B cell (primary cell): ENCODE results near the gene SCART1. TPM values are rescaled to one million over a fixed set of nuclear protein-coding genes. Genes with fewer than 3 reads are reported as not detected.

ENCODE experiments used
- ATAC-seq: fragments of 200-7000 bp; cut with Tn5 transposase; one replicate; pipeline ENCODE4 v1.10.0; 2021; ENCODE audit warnings: low read depth, mild to moderate bottlenecking, moderate number of reproducible peaks, moderate library complexity
- CTCF ChIA-PET: fragments of 350-600 bp; sonication (Branson Sonifier 250); formaldehyde crosslinking; loops from one replicate; lab custom pipeline; 2021; ENCODE audit warnings: antibody characterized with exemption, inconsistent platforms; lab: Charles Lee
- POLR2A ChIA-PET: fragments of 350-600 bp; sonication (Branson Sonifier 250); formaldehyde crosslinking; loops from one replicate; lab custom pipeline; 2021; ENCODE audit warnings: antibody characterized with exemption; lab: Charles Lee
- DNase-seq: peaks from one replicate; pipeline ENCODE4 v3.0.0; 2013
- H2AFZ ChIP-seq: 2 replicates; pipeline ENCODE4 v1.6.1; 2012; ENCODE audit warnings: mild to moderate bottlenecking, low read depth, low read length; ENCODE audit not compliant: insufficient read depth, poor library complexity, severe bottlenecking
- H3K27ac ChIP-seq, 2 donors: 1 replicate in 1 of 2; 2 replicates in 1 of 2; pipeline ENCODE4 v1.5.1; 2012 to 2013; ENCODE audit warnings: low read length in 2 of 2, mild to moderate bottlenecking in 2 of 2, moderate library complexity in 1 of 2
- H3K27me3 ChIP-seq, 4 experiments: fragments of 200-600 bp in 1 of 4; sonication (generic) in 1 of 4; replicated peaks in 1 of 4; 1 replicate in 2 of 4; 2 replicates in 2 of 4; pipeline versions ENCODE4 v1.6.1 to v1.7.0; 2013 to 2016; ENCODE audit warnings: low read length in 3 of 4, mild to moderate bottlenecking in 2 of 4, mixed read lengths in 1 of 4, moderate library complexity in 1 of 4; ENCODE audit not compliant: insufficient read depth in 4 of 4, control insufficient read depth in 3 of 4; ENCODE audit errors: control extremely low read depth in 1 of 4
- H3K36me3 ChIP-seq, 2 experiments: replicated peaks in 1 of 2; 1 replicate in 1 of 2; 2 replicates in 1 of 2; pipeline versions ENCODE4 v1.6.1 to v1.7.1; 2013; ENCODE audit warnings: low read length in 1 of 2; ENCODE audit not compliant: insufficient read depth in 2 of 2, control insufficient read depth in 1 of 2; ENCODE audit errors: control extremely low read depth in 1 of 2, extremely low read depth in 1 of 2
- H3K4me1 ChIP-seq, 2 donors: fragments of 200-600 bp in 1 of 2; sonication (generic) in 1 of 2; 1 replicate in 1 of 2; 2 replicates in 1 of 2; pipeline versions ENCODE4 v1.5.1 to v1.6.1; 2013 to 2017; ENCODE audit warnings: low read length in 2 of 2; ENCODE audit not compliant: control insufficient read depth in 2 of 2, insufficient read depth in 2 of 2
- H3K4me2 ChIP-seq: replicated peaks from 2 replicates; pipeline ENCODE3; 2012; ENCODE audit warnings: mild to moderate bottlenecking, low read depth, low read length; ENCODE audit not compliant: poor library complexity, severe bottlenecking
- H3K4me3 ChIP-seq, 5 experiments: fragments of 200-600 bp in 1 of 5; sonication (generic) in 1 of 5; 1 replicate in 3 of 5; 2 replicates in 2 of 5; pipeline versions ENCODE4 v1.5.1 to v1.7.0; 2011 to 2016; ENCODE audit warnings: low read length in 4 of 5, mild to moderate bottlenecking in 4 of 5, low read depth in 2 of 5, control low read depth in 1 of 5, moderate library complexity in 1 of 5; ENCODE audit not compliant: insufficient read depth in 1 of 5; ENCODE audit errors: control extremely low read depth in 1 of 5, extremely low read depth in 1 of 5
- H3K79me2 ChIP-seq: fragments of 200-600 bp; sonication (generic); one replicate; pipeline ENCODE4 v1.6.0; 2016; ENCODE audit warnings: low read length; ENCODE audit not compliant: control insufficient read depth, insufficient read depth
- H3K9ac ChIP-seq: fragments of 200-600 bp; sonication (generic); 2 replicates; pipeline ENCODE4 v1.6.1; 2017; ENCODE audit warnings: mild to moderate bottlenecking, low read length, moderate library complexity
- H3K9me3 ChIP-seq, 3 donors: one replicate each; pipeline versions ENCODE4 v1.6.1 to v1.7.1; 2013; ENCODE audit warnings: low read length in 2 of 3; ENCODE audit not compliant: control insufficient read depth in 2 of 3, insufficient read depth in 1 of 3; ENCODE audit errors: control extremely low read depth in 1 of 3
- H4K20me1 ChIP-seq: 2 replicates; pipeline ENCODE4 v1.6.0; 2012; ENCODE audit warnings: mild to moderate bottlenecking, low read length; ENCODE audit not compliant: insufficient read depth, control insufficient read depth, poor library complexity, severe bottlenecking
- H3K27ac Mint-ChIP-seq: one replicate; pipeline ENCODE4 v1.8.0; 2021; ENCODE audit warnings: mixed read lengths
- H3K27me3 Mint-ChIP-seq: one replicate; pipeline ENCODE4 v1.8.0; 2021; ENCODE audit warnings: mixed read lengths
- H3K4me1 Mint-ChIP-seq: one replicate; pipeline ENCODE4 v1.8.0; 2021; ENCODE audit warnings: mixed read lengths
- H3K4me3 Mint-ChIP-seq: one replicate; pipeline ENCODE4 v1.8.0; 2021; ENCODE audit warnings: mixed read lengths
- H3K9me3 Mint-ChIP-seq: one replicate; pipeline ENCODE4 v1.8.0; 2022; ENCODE audit warnings: mixed read lengths; ENCODE audit not compliant: insufficient read depth
- CTCF ChIP-seq: fragments of 200-600 bp; IDR thresholded peaks from one replicate; pipeline ENCODE4 v1.8.0; 2022; ENCODE audit warnings: antibody characterized with exemption, mild to moderate bottlenecking
- EZH2 ChIP-seq: IDR thresholded peaks from 2 replicates; pipeline ENCODE4 v1.6.1; 2012; ENCODE audit warnings: borderline replicate concordance, low read depth, mild to moderate bottlenecking, moderate library complexity, low read length; ENCODE audit not compliant: insufficient read depth, poor library complexity, severe bottlenecking
- WGBS: methylation state at CpG from one replicate; pipeline ENCODE4 v1.1.5; 2013; ENCODE audit warnings: missing lambda C conversion rate; ENCODE audit not compliant: insufficient coverage; 5-methylcytosine and 5-hydroxymethylcytosine counted together
- intact Hi-C: fragments of 100-400 bp; cut with micrococcal nuclease; formaldehyde crosslinking; loops from one replicate; pipeline ENCODE4 v1.10.0; 2022
- polyA plus RNA-seq: library from polyadenylated mRNA; depleted of rRNA; stranded (reverse); fragments of >200 nt; gene quantifications from 2 replicates; pipeline ENCODE4 v1.2.3, GENCODE V29; 2012
- total RNA-seq, 2 donors: library from RNA; stranded (reverse); fragments of 120-200 nt in 1 of 2; gene quantifications; 1 replicate in 1 of 2; 2 replicates in 1 of 2; pipeline versions ENCODE4 v1.2.3 to v1.2.4, GENCODE V29; 2013 to 2022

Gene SCART1
- total and polyA plus RNA-seq, 2 donors (not counting 1 experiment from before 2014, with no cell fraction given), result 4.1 to 4.7 TPM

DNA sequence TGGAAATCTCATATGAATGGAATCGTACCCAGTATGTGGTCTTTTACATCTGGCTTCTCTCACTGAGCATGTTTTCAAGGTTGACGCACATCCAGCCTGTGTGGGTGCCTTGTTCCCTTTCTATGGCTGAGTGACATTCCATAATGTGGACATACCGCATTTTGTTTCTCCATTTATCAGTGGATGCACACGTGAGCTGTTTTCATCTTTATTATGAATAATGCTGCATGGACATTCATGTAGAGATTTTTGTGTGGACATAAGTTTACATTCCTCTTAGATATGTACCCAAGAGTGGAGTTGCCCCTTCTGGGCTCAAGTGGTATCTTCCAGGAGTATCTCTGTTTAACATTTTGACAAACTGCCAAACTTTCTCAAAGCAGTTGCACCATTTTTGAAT, 1.3 kb upstream of the SCART1 start:
- no peaks in the 10 kb centered on the region for H3K4me1 ChIP-seq
- no peak overlapping the region for H3K27ac ChIP-seq
- no peak for ATAC-seq
- intact Hi-C loops, result no loop called here
- no peaks in the 10 kb centered on the region for H4K20me1 ChIP-seq
- H3K27me3 Mint-ChIP-seq, result peaks cover 6% of the 10 kb centered on the region
- CTCF ChIA-PET, result interaction anchor here (1.7 kb wide), 1 partner anchor 123 kb away, joined by 5 read pairs; no protein-coding TSS in a partner anchor
- H3K9ac ChIP-seq, result no peak overlapping the region
- H3K27ac Mint-ChIP-seq, result no peak overlapping the region
- H3K4me3 ChIP-seq, result no peak overlapping the region
- WGBS, result 88% methylated on average over 2 of the region's 4 CpGs
- POLR2A ChIA-PET, result no interaction called here
- no peaks in the 10 kb centered on the region for H3K27me3 ChIP-seq
- peaks cover 2 to 16% (median 8%) of the 10 kb centered on the region in 3 donors for H3K9me3 ChIP-seq
- no peak overlapping the region for H2AFZ ChIP-seq
- no peak overlapping the region for H3K4me3 Mint-ChIP-seq
- DNase-seq, result no peak
- no peaks in the 10 kb centered on the region for H3K79me2 ChIP-seq
- no peaks in the 10 kb centered on the region for H3K36me3 ChIP-seq
- peaks cover 9% of the 10 kb centered on the region for H3K9me3 Mint-ChIP-seq
- H3K4me2 ChIP-seq, result no peak overlapping the region
- H3K4me1 Mint-ChIP-seq, result no peaks in the 10 kb centered on the region
- TF ChIP-seq EZH2, result no peak
- no peak for TF ChIP-seq CTCF

GRCh38 chr10:133454204-133454893, 604 bp downstream of the SCART1 start:
- intact Hi-C loops, result no loop called here
- H3K4me3 Mint-ChIP-seq, result no peak overlapping the region
- H3K4me3 ChIP-seq, result no peak overlapping the region

More at GRCh38 chr10:133454204-133454893, 604 bp downstream of the SCART1 start:
- TF ChIP-seq CTCF (no peak), EZH2 (no peak)
- no peaks in the 10 kb centered on the region for H3K79me2 ChIP-seq
- CTCF ChIA-PET, result interaction anchor here (2.5 kb wide), 1 partner anchor 125 kb away, joined by 9 read pairs; no protein-coding TSS in a partner anchor
- H3K27ac ChIP-seq, result no peak overlapping the region
- no peaks in the 10 kb centered on the region for H3K27me3 ChIP-seq
- H3K27ac Mint-ChIP-seq, result no peak overlapping the region
- H3K27me3 Mint-ChIP-seq, result no peaks in the 10 kb centered on the region
- H2AFZ ChIP-seq, result no peak overlapping the region
- H3K9me3 ChIP-seq, result peaks cover 0 to 7% (median 3%) of the 10 kb centered on the region in 3 donors
- no peak overlapping the region for H3K9ac ChIP-seq
- no peaks in the 10 kb centered on the region for H4K20me1 ChIP-seq
- DNase-seq (no peak), ATAC-seq (no peak)
- H3K4me1 Mint-ChIP-seq, result no peaks in the 10 kb centered on the region
- POLR2A ChIA-PET, result no interaction called here
- peaks cover 2% of the 10 kb centered on the region for H3K9me3 Mint-ChIP-seq
- H3K4me1 ChIP-seq, result no peaks in the 10 kb centered on the region
- 92% methylated on average over 7 of the region's 10 CpGs for WGBS
- no peak overlapping the region for H3K4me2 ChIP-seq
- no peaks in the 10 kb centered on the region for H3K36me3 ChIP-seq
